A549 (cell line): Measurements from ENCODE around the gene ST14. TPM values are rescaled to one million over a fixed set of nuclear protein-coding genes. Genes with fewer than 3 reads are reported as not detected.

Experiments used
- ATAC-seq, 2 experiments: fragments of 200-7000 bp in 1 of 2; fragments of >200 bp in 1 of 2; cut with Nextera tagmentation in 1 of 2; cut with Tn5 transposase in 1 of 2; 3 replicates each; pipeline versions ENCODE4 v1.8.0 to v1.9.1; 2018 to 2020; ENCODE audit warnings: mild to moderate bottlenecking in 1 of 2, moderate library complexity in 1 of 2
- CTCF ChIA-PET: fragments of 300-600 bp; sonication (Branson Sonifier 250); formaldehyde crosslinking; extraction: SDS; loops from one replicate; lab custom pipeline; 2021; ENCODE audit warnings: antibody characterized with exemption, inconsistent platforms; lab: Yijun Ruan, JAX
- POLR2A ChIA-PET: fragments of 350-600 bp; formaldehyde crosslinking; extraction: SDS; loops from one replicate; lab custom pipeline; 2021; ENCODE audit warnings: antibody characterized with exemption, inconsistent platforms; lab: Yijun Ruan, JAX
- DNase-seq, 2 experiments: peaks; one replicate each; pipeline versions ENCODE4 v3.0.0 to v3.0.0-alpha.2; 2011 to 2016; ENCODE audit warnings: low read depth in 1 of 2, low spot score in 1 of 2
- FAIRE-seq: peaks from 2 replicates; lab custom pipeline; 2011; peaks lifted over from hg19 to GRCh38; lab: Jason Lieb, UNC
- H3K27ac ChIP-seq, 2 experiments: fragments of >200 bp; sonication (Bioruptor Twin); formaldehyde crosslinking; 3 replicates each; pipeline ENCODE4 v1.5.1; 2016 to 2017
- H3K4me1 ChIP-seq: fragments of >200 bp; sonication (Bioruptor Twin); formaldehyde crosslinking; 3 replicates; pipeline ENCODE4 v1.6.1; 2016
- H3K4me2 ChIP-seq: fragments of >200 bp; sonication (Bioruptor Twin); formaldehyde crosslinking; 3 replicates; pipeline ENCODE4 v1.6.1; 2016
- H3K4me3 ChIP-seq: fragments of >200 bp; sonication (Bioruptor Twin); formaldehyde crosslinking; 3 replicates; pipeline ENCODE4 v1.5.1; 2016
- H3K9me3 ChIP-seq: fragments of >200 bp; sonication (Bioruptor Twin); formaldehyde crosslinking; 3 replicates; pipeline ENCODE4 v1.6.1; 2016
- ATOH8 ChIP-seq: fragments of 250-450 bp; sonication (Bioruptor Pico); IDR thresholded peaks from 2 replicates; pipeline ENCODE4 v1.5.0; 2020; ENCODE audit warnings: low read depth, mild to moderate bottlenecking, moderate library complexity
- BHLHE40 ChIP-seq: IDR thresholded peaks from 2 replicates; pipeline ENCODE4 v1.6.1; 2012; ENCODE audit warnings: low read depth, low read length, inconsistent platforms
- CTCF ChIP-seq: fragments of >200 bp; sonication (Bioruptor Twin); formaldehyde crosslinking; IDR thresholded peaks from 3 replicates; pipeline ENCODE4 v1.5.1; 2016
- EHF ChIP-seq: fragments of 250-450 bp; sonication (Bioruptor Pico); IDR thresholded peaks from 2 replicates; pipeline ENCODE4 v1.5.0; 2020; ENCODE audit warnings: mild to moderate bottlenecking
- EP300 ChIP-seq, 2 experiments: fragments of >200 bp; sonication (Bioruptor Twin); formaldehyde crosslinking; IDR thresholded peaks; 2 replicates in 1 of 2; 3 replicates in 1 of 2; pipeline ENCODE4 v1.6.1; 2016 to 2017
- ESRRA ChIP-seq: fragments of 150-350 bp; IDR thresholded peaks from 2 replicates; pipeline ENCODE4 v1.6.1; 2014; ENCODE audit warnings: mild to moderate bottlenecking, low read length, borderline replicate concordance
- FOXS1 ChIP-seq: fragments of 250-450 bp; sonication (Bioruptor Pico); IDR thresholded peaks from 2 replicates; pipeline ENCODE4 v1.5.0; 2020; ENCODE audit warnings: mild to moderate bottlenecking, moderate library complexity
- HDAC2 ChIP-seq: fragments of 200-600 bp; sonication (generic); IDR thresholded peaks from 2 replicates; pipeline ENCODE4 v1.6.1; 2016
- HMGXB4 ChIP-seq: fragments of 250-450 bp; sonication (Bioruptor Pico); IDR thresholded peaks from 2 replicates; pipeline ENCODE4 v1.5.0; 2021; ENCODE audit warnings: mild to moderate bottlenecking, moderate library complexity, borderline replicate concordance
- HOXA7 ChIP-seq: fragments of 250-450 bp; sonication (Bioruptor Pico); IDR thresholded peaks from 2 replicates; pipeline ENCODE4 v1.5.0; 2020; ENCODE audit warnings: mild to moderate bottlenecking, moderate library complexity
- HOXB5 ChIP-seq: fragments of 250-450 bp; sonication (Bioruptor Pico); IDR thresholded peaks from 2 replicates; pipeline ENCODE4 v1.5.0; 2020; ENCODE audit warnings: mild to moderate bottlenecking, moderate library complexity
- JUN ChIP-seq, 2 experiments: fragments of >200 bp; sonication (Bioruptor Twin); formaldehyde crosslinking; IDR thresholded peaks; 2 replicates in 1 of 2; 3 replicates in 1 of 2; pipeline ENCODE4 v1.6.1; 2016 to 2017
- KDM5A ChIP-seq: fragments of 200-600 bp; sonication (generic); IDR thresholded peaks from 2 replicates; pipeline ENCODE4 v1.6.1; 2016; ENCODE audit warnings: antibody characterized with exemption, mild to moderate bottlenecking
- NR3C1 ChIP-seq: fragments of >200 bp; sonication (Bioruptor Twin); formaldehyde crosslinking; IDR thresholded peaks from 3 replicates; pipeline ENCODE4 v1.6.1; 2017
- POLR2A ChIP-seq: IDR thresholded peaks from 2 replicates; pipeline ENCODE4 v1.6.1; 2012; ENCODE audit warnings: mild to moderate bottlenecking, low read length
- POLR2AphosphoS2 ChIP-seq: conservative IDR thresholded peaks from 2 replicates; pipeline ENCODE4 v1.6.1; 2012; ENCODE audit warnings: low read length, improper control_type of control experiment, inconsistent platforms
- RAD21 ChIP-seq, 2 experiments: fragments of >200 bp in 1 of 2; sonication (Bioruptor Twin) in 1 of 2; formaldehyde crosslinking in 1 of 2; IDR thresholded peaks in 1 of 2; conservative IDR thresholded peaks in 1 of 2; 2 replicates in 1 of 2; 3 replicates in 1 of 2; pipeline ENCODE4 v1.6.1; 2012 to 2018; ENCODE audit warnings: inconsistent platforms in 1 of 2
- RARB ChIP-seq: fragments of 250-450 bp; sonication (Bioruptor Pico); IDR thresholded peaks from 2 replicates; pipeline ENCODE4 v1.8.0; 2021; ENCODE audit warnings: mild to moderate bottlenecking, moderate library complexity
- RNF2 ChIP-seq: fragments of 200-600 bp; sonication (generic); IDR thresholded peaks from 2 replicates; pipeline ENCODE4 v1.6.1; 2016; ENCODE audit warnings: low read depth, mild to moderate bottlenecking, antibody characterized with exemption, moderate library complexity, borderline replicate concordance
- SREBF2 ChIP-seq: fragments of 450-650 bp; IDR thresholded peaks from 2 replicates; pipeline ENCODE4 v1.6.1; 2014; ENCODE audit warnings: mild to moderate bottlenecking, moderate library complexity
- TFCP2L1 ChIP-seq: fragments of 250-450 bp; sonication (Bioruptor Pico); IDR thresholded peaks from 2 replicates; pipeline ENCODE4 v1.5.0; 2021; ENCODE audit warnings: mild to moderate bottlenecking
- TP53 ChIP-seq: fragments of 250-450 bp; sonication (Bioruptor Pico); IDR thresholded peaks from 2 replicates; pipeline ENCODE4 v1.5.0; 2021; ENCODE audit warnings: mild to moderate bottlenecking, moderate library complexity
- ZC3H11A ChIP-seq: fragments of 450-650 bp; IDR thresholded peaks from 2 replicates; pipeline ENCODE4 v1.6.1; 2014; ENCODE audit warnings: antibody characterized with exemption, mild to moderate bottlenecking
- ZSCAN20 ChIP-seq: fragments of 250-450 bp; sonication (Bioruptor Pico); IDR thresholded peaks from 2 replicates; pipeline ENCODE4 v1.8.0; 2022; ENCODE audit warnings: mild to moderate bottlenecking, moderate library complexity
- WGBS: methylation state at CpG from one replicate; pipeline ENCODE4 v1.1.6; 2017; ENCODE audit errors: missing lambda C conversion rate; 5-methylcytosine and 5-hydroxymethylcytosine counted together
- polyA plus RNA-seq, 4 experiments: library from polyadenylated mRNA; depleted of rRNA in 3 of 4; stranded (reverse); fragments of >200 nt; fragmentation: RNase III in 1 of 4; extraction: RNeasy Plus Mini Kit Qiagen cat#74134 plus additional on column Dnase treatment in 1 of 4; gene quantifications; 2 replicates in 3 of 4; 3 replicates in 1 of 4; pipeline ENCODE4 v1.2.3, GENCODE V29; 2011 to 2017
- TF ChIP-seq, protein P1 (sequence below): fragments of >200 bp; sonication (Bioruptor Twin); formaldehyde crosslinking; IDR thresholded peaks from 3 replicates; pipeline ENCODE4 v1.6.1; 2016

ST14 gene
- polyA plus RNA-seq, 2 of the 4 experiments (the other 2 are of a cell fraction), result 0.05 to 0.17 TPM

- Histone ChIP-seq H3K4me3 (no peak overlapping the region), H3K4me2 (no peak overlapping the region), H3K9me3 (no peaks in the 10 kb centered on the region), H3K4me1 (no peaks in the 10 kb centered on the region), H3K27ac (no peak overlapping the region)
- ChIA-PET POLR2A (no interaction called here), CTCF (no interaction called here)
- ATAC-seq, result no peak; a peak in 1 of 6 replicates
- DNase-seq, result no peak
- WGBS, result 81% methylated on average over 11 of the region's 19 CpGs
- TF ChIP-seq TFCP2L1 (CRISPR knock-in tag) (no peak), POLR2A (no peak), RNF2 (no peak), RAD21 (conservative IDR thresholded peaks at IDR 0.05 in 1 of 2, IDR thresholded peaks at IDR 0.05 in 1 of 2) (no peak)
- FAIRE-seq, result no peak
These were observed 29.2 kb downstream of the ST14 start for GRCh38 chr11:130188585-130189347.

- ChIA-PET POLR2A (no interaction called here), CTCF (interaction anchor here (1.4 to 2.0 kb wide), 2 partner anchors 23 to 43 kb away, joined by 3 to 5 read pairs; no protein-coding TSS in a partner anchor)
- Histone ChIP-seq H3K4me2 (no peak overlapping the region), H3K4me3 (no peak overlapping the region), H3K4me1 (no peaks in the 10 kb centered on the region), H3K27ac (no peak overlapping the region), H3K9me3 (no peaks in the 10 kb centered on the region)
- FAIRE-seq (no peak), ATAC-seq (no peak), DNase-seq (no peak)
- TF ChIP-seq SREBF2, result no peak
- TF ChIP-seq HMGXB4 (CRISPR knock-in tag), result no peak
- no peak for TF ChIP-seq FOXS1 (CRISPR knock-in tag)
- TF ChIP-seq CTCF, result no peak
- no peak for TF ChIP-seq EHF
- TF ChIP-seq ATOH8 (CRISPR knock-in tag), result no peak
- no peak for TF ChIP-seq ESRRA
- TF ChIP-seq HDAC2, result no peak
- WGBS, result 89% methylated on average over 26 of the region's 32 CpGs
These were observed 30.1 kb downstream of the ST14 start for GRCh38 chr11:130189492-130190210.

DNA sequence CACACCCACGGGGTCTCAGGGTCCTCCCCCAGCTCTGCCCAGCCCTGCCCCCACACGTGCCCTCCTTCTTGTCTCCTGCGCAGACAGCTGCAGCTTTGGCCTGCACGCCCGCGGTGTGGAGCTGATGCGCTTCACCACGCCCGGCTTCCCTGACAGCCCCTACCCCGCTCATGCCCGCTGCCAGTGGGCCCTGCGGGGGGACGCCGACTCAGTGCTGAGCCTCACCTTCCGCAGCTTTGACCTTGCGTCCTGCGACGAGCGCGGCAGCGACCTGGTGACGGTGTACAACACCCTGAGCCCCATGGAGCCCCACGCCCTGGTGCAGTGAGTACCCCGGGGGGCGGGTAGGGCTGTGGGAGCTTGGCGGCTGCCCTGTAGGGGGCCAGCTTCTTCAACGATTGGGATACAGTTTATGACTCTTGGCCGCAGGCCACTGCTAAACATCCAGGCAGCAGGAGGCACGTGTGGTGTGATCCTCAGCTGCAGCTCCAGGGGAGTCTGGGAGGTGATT, 30.8 kb downstream of the ST14 start:
- ChIA-PET POLR2A (no interaction called here), CTCF (interaction anchor here (1.4 to 2.0 kb wide), 2 partner anchors 23 to 44 kb away, joined by 3 to 5 read pairs; no protein-coding TSS in a partner anchor)
- Histone ChIP-seq H3K4me3 (no peak overlapping the region), H3K4me1 (no peaks in the 10 kb centered on the region), H3K4me2 (no peak overlapping the region), H3K9me3 (no peaks in the 10 kb centered on the region), H3K27ac (no peak overlapping the region)
- FAIRE-seq (no peak), ATAC-seq (no peak), DNase-seq (no peak)
- 38% methylated on average over 4 of the region's 29 CpGs for WGBS
- no peak for TF ChIP-seq KDM5A
- no peak for TF ChIP-seq HOXA7 (CRISPR knock-in tag)
- TF ChIP-seq ZC3H11A, result no peak
- TF ChIP-seq POLR2AphosphoS2, result no peak
- TF ChIP-seq BHLHE40, result no peak
- TF ChIP-seq, protein P1, sequence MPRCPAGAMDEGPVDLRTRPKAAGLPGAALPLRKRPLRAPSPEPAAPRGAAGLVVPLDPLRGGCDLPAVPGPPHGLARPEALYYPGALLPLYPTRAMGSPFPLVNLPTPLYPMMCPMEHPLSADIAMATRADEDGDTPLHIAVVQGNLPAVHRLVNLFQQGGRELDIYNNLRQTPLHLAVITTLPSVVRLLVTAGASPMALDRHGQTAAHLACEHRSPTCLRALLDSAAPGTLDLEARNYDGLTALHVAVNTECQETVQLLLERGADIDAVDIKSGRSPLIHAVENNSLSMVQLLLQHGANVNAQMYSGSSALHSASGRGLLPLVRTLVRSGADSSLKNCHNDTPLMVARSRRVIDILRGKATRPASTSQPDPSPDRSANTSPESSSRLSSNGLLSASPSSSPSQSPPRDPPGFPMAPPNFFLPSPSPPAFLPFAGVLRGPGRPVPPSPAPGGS, result no peak
- no peak for TF ChIP-seq SREBF2
- TF ChIP-seq EP300 (IDR thresholded peaks at IDR 0.05), result no peak
- no peak for TF ChIP-seq HOXB5 (CRISPR knock-in tag)
- no peak for TF ChIP-seq ZSCAN20 (CRISPR knock-in tag)
- TF ChIP-seq TP53, result no peak
- no peak for TF ChIP-seq EHF
- no peak for TF ChIP-seq RARB (CRISPR knock-in tag)
- no peak for TF ChIP-seq JUN (IDR thresholded peaks at IDR 0.05)
- TF ChIP-seq NR3C1, result no peak
